ENCODE measurements around the gene TECPR2.

TECPR2 gene

GRCh38 chr14:102499401-102500157 lies 136.8 kb downstream of the TECPR2 start:
- no peak for DNase-seq

GRCh38 chr14:102500158-102500662 lies 137.5 kb downstream of the TECPR2 start:
- no peak for DNase-seq

- no peak for DNase-seq
These were observed 138.0 kb downstream of the TECPR2 start for GRCh38 chr14:102500713-102501112.

- no peak for DNase-seq
These were observed 139.1 kb downstream of the TECPR2 start for GRCh38 chr14:102501751-102502315.

- DNase-seq: no peak
These were observed 139.8 kb downstream of the TECPR2 start for GRCh38 chr14:102502571-102502970.

GRCh38 chr14:102503641-102504327 lies 141.0 kb downstream of the TECPR2 start:
- no peak for DNase-seq

- no peak for DNase-seq
These were observed 141.7 kb downstream of the TECPR2 start for GRCh38 chr14:102504328-102504999.

GRCh38 chr14:102505000-102505619 lies 142.4 kb downstream of the TECPR2 start:
- no peak for DNase-seq

- no peak for DNase-seq
These were observed 143.3 kb downstream of the TECPR2 start for GRCh38 chr14:102505775-102506625.

- no peak for DNase-seq
These were observed 143.8 kb downstream of the TECPR2 start for GRCh38 chr14:102506626-102506925.

GRCh38 chr14:102507081-102507856 lies 144.5 kb downstream of the TECPR2 start:
- DNase-seq: no peak

- DNase-seq: no peak
These were observed 145.1 kb downstream of the TECPR2 start for GRCh38 chr14:102507857-102508312.

- no peak for DNase-seq
These were observed 145.7 kb downstream of the TECPR2 start for GRCh38 chr14:102508410-102508773.

- DNase-seq: no peak
These were observed 146.3 kb downstream of the TECPR2 start for GRCh38 chr14:102508774-102509745.

- peak; percentile 87 to 91 for DNase-seq
These were observed 147.2 kb downstream of the TECPR2 start, which contains the start of gene ANKRD9 for GRCh38 chr14:102509746-102510615. Gene ANKRD9 (minus strand): TSS chr14:102509776. CDS start chr14:102507889, 1,887 bp downstream.

GRCh38 chr14:102510616-102511520 lies 148.1 kb downstream of the TECPR2 start:
- DNase-seq: no peak

- no peak for DNase-seq
These were observed 148.8 kb downstream of the TECPR2 start for GRCh38 chr14:102511538-102511937.
